IMR-90 (cell line): Measurements from ENCODE around the gene SSBP3. TPM values are rescaled to one million over a fixed set of nuclear protein-coding genes. Genes with fewer than 3 reads are reported as not detected.

Experiments
- ATAC-seq: fragments of 200-7000 bp; cut with Tn5 transposase; 2 replicates; pipeline ENCODE4 v1.9.1; 2020; ENCODE audit warnings: low read depth, mild to moderate bottlenecking, moderate library complexity
- BruUV-seq: library from RNA; stranded (reverse); fragments of 400-500 nt; replicated peaks from 2 replicates; lab custom pipeline; 2021; lab: Mats Ljungman, UMichigan
- CTCF ChIA-PET: fragments of 300-600 bp; formaldehyde crosslinking; extraction: SDS; loops from one replicate; lab custom pipeline; 2021; ENCODE audit warnings: antibody characterized with exemption; lab: Yijun Ruan, JAX
- POLR2A ChIA-PET: fragments of 300-600 bp; sonication (Branson Sonifier 250); formaldehyde crosslinking; loops from one replicate; lab custom pipeline; 2022; ENCODE audit warnings: antibody characterized with exemption; ENCODE audit not compliant: unreplicated experiment; lab: Charles Lee
- DNase-seq: peaks from one replicate; pipeline ENCODE4 v3.0.0; 2013
- H2AFZ ChIP-seq: replicated peaks from 2 replicates; pipeline ENCODE3; 2013; ENCODE audit warnings: low read length, mild to moderate bottlenecking; ENCODE audit not compliant: poor library complexity
- H2AK5ac ChIP-seq: 2 replicates; pipeline ENCODE4 v1.6.1; 2013; ENCODE audit warnings: low read depth, low read length, inconsistent platforms
- H2AK9ac ChIP-seq: replicated peaks from 2 replicates; pipeline ENCODE3; 2013; ENCODE audit warnings: mild to moderate bottlenecking, low read depth, low read length, moderate library complexity; ENCODE audit not compliant: poor library complexity
- H2BK120ac ChIP-seq: 2 replicates; pipeline ENCODE4 v1.6.1; 2013; ENCODE audit warnings: low read depth, low read length, inconsistent platforms
- H2BK15ac ChIP-seq: 3 replicates; pipeline ENCODE4 v1.6.1; 2013; ENCODE audit warnings: low read depth, low read length, inconsistent platforms
- H2BK20ac ChIP-seq: 2 replicates; pipeline ENCODE4 v1.6.1; 2013; ENCODE audit warnings: low read depth, mild to moderate bottlenecking, inconsistent platforms, low read length, moderate library complexity
- H2BK5ac ChIP-seq: 2 replicates; pipeline ENCODE4 v1.6.1; 2013; ENCODE audit warnings: mild to moderate bottlenecking, low read depth, low read length, inconsistent platforms; ENCODE audit not compliant: poor library complexity, severe bottlenecking
- H3K14ac ChIP-seq: replicated peaks from 2 replicates; pipeline ENCODE4 v1.6.1; 2013; ENCODE audit warnings: low read depth, low read length, inconsistent platforms
- H3K18ac ChIP-seq: 2 replicates; pipeline ENCODE4 v1.6.1; 2013; ENCODE audit warnings: low read depth, low read length, control low read depth
- H3K23ac ChIP-seq: 2 replicates; pipeline ENCODE4 v1.6.1; 2013; ENCODE audit warnings: low read depth, low read length, inconsistent platforms
- H3K27ac ChIP-seq: 2 replicates; pipeline ENCODE4 v1.5.1; 2013; ENCODE audit warnings: mild to moderate bottlenecking, control low read depth, low read length; ENCODE audit not compliant: insufficient read depth
- H3K27me3 ChIP-seq: 2 replicates; pipeline ENCODE4 v1.6.1; 2013; ENCODE audit warnings: low read length; ENCODE audit not compliant: control insufficient read depth, insufficient read depth
- H3K36me3 ChIP-seq: 2 replicates; pipeline ENCODE4 v1.6.1; 2013; ENCODE audit warnings: low read length, mixed read lengths; ENCODE audit not compliant: control insufficient read depth, insufficient read depth
- H3K4ac ChIP-seq: 2 replicates; pipeline ENCODE4 v1.6.1; 2013; ENCODE audit warnings: low read depth, low read length, inconsistent platforms
- H3K4me1 ChIP-seq: 2 replicates; pipeline ENCODE4 v1.6.1; 2013; ENCODE audit warnings: low read length, mixed read lengths; ENCODE audit not compliant: control insufficient read depth, insufficient read depth
- H3K4me2 ChIP-seq: 2 replicates; pipeline ENCODE4 v1.6.1; 2013; ENCODE audit warnings: low read depth, mild to moderate bottlenecking, control low read depth, low read length, moderate library complexity
- H3K4me3 ChIP-seq: 2 replicates; pipeline ENCODE4 v1.5.1; 2013; ENCODE audit warnings: low read depth, mild to moderate bottlenecking, control low read depth, low read length, moderate library complexity; ENCODE audit not compliant: insufficient read depth
- H3K56ac ChIP-seq: 2 replicates; pipeline ENCODE4 v1.6.1; 2013; ENCODE audit warnings: low read length, inconsistent platforms; ENCODE audit not compliant: insufficient read depth; ENCODE audit errors: extremely low read depth
- H3K79me1 ChIP-seq, 2 experiments: 2 replicates each; pipeline ENCODE4 v1.6.1; 2013; ENCODE audit warnings: low read length in 2 of 2, inconsistent platforms in 1 of 2, low read depth in 1 of 2
- H3K9ac ChIP-seq: 2 replicates; pipeline ENCODE4 v1.6.1; 2013; ENCODE audit warnings: low read depth, low read length, control low read depth
- H3K9me1 ChIP-seq: 2 replicates; pipeline ENCODE4 v1.6.1; 2013; ENCODE audit warnings: low read length, inconsistent platforms; ENCODE audit not compliant: insufficient read depth
- H3K9me3 ChIP-seq: 2 replicates; pipeline ENCODE4 v1.6.1; 2013; ENCODE audit warnings: low read length; ENCODE audit not compliant: control insufficient read depth, insufficient read depth
- H4K20me1 ChIP-seq: 2 replicates; pipeline ENCODE4 v1.6.1; 2013; ENCODE audit warnings: low read length, inconsistent platforms; ENCODE audit not compliant: insufficient read depth
- H4K5ac ChIP-seq: 2 replicates; pipeline ENCODE4 v1.6.1; 2013; ENCODE audit warnings: mild to moderate bottlenecking, low read depth, low read length, control low read depth
- H4K8ac ChIP-seq, 2 experiments: 2 replicates each; pipeline ENCODE4 v1.6.1; 2013; ENCODE audit warnings: low read depth in 2 of 2, low read length in 2 of 2, control low read depth in 1 of 2, inconsistent platforms in 1 of 2
- H4K91ac ChIP-seq: 2 replicates; pipeline ENCODE4 v1.6.1; 2013; ENCODE audit warnings: low read depth, low read length, inconsistent platforms; ENCODE audit not compliant: insufficient read depth
- POLR2A ChIP-seq: IDR thresholded peaks from 2 replicates; pipeline ENCODE4 v1.6.1; 2012; ENCODE audit warnings: mild to moderate bottlenecking, low read depth, low read length
- RCOR1 ChIP-seq: IDR thresholded peaks from 2 replicates; pipeline ENCODE4 v1.6.1; 2012; ENCODE audit warnings: mild to moderate bottlenecking, low read length, improper control_type of control experiment; ENCODE audit not compliant: insufficient replicate concordance
- RFX5 ChIP-seq: IDR thresholded peaks from 2 replicates; pipeline ENCODE4 v1.8.0; 2012; ENCODE audit warnings: low read depth, mild to moderate bottlenecking, low read length, moderate library complexity
- SMC3 ChIP-seq: fragments of 150-350 bp; IDR thresholded peaks from 2 replicates; pipeline ENCODE4 v1.6.1; 2016; ENCODE audit warnings: low read depth, mild to moderate bottlenecking, antibody characterized with exemption, low read length, moderate library complexity
- WGBS, 2 experiments: methylation state at CpG; one replicate each; pipeline versions ENCODE4 v1.1.5 to v1.1.7; 2013; ENCODE audit warnings: missing lambda C conversion rate in 2 of 2; ENCODE audit not compliant: insufficient read length in 1 of 2; ENCODE audit errors: extremely low coverage in 2 of 2; 5-methylcytosine and 5-hydroxymethylcytosine counted together
- dilution Hi-C: fragments of 300-500 bp; cut with HindIII; formaldehyde crosslinking; loops from one replicate; pipeline ENCODE4 v1.14.3; 2018; ENCODE audit warnings: low sequenced_read_pairs; ENCODE audit not compliant: unreplicated experiment
- in situ Hi-C: fragments of 300-500 bp; cut with MboI; formaldehyde crosslinking; loops from 3 replicates; pipeline ENCODE4 v1.14.3; 2019; ENCODE audit warnings: low sequenced_read_pairs, inconsistent platforms, mixed read lengths
- intact Hi-C: fragments of 100-400 bp; cut with micrococcal nuclease; formaldehyde crosslinking; loops from 2 replicates; pipeline ENCODE4 v1.10.0; 2022
- polyA plus RNA-seq, 3 experiments: library from polyadenylated mRNA; depleted of rRNA; stranded (reverse); fragments of >200 nt; gene quantifications; 2 replicates each; pipeline ENCODE4 v1.2.3, GENCODE V29; 2012; ENCODE audit warnings: low replicate concordance in 1 of 3
- total RNA-seq: library from RNA; depleted of rRNA; stranded (reverse); fragments of >200 nt; gene quantifications from 2 replicates; pipeline ENCODE4 v1.2.3, GENCODE V29; 2012

The SSBP3 gene
- total and polyA plus RNA-seq, 2 of the 4 experiments (the other 2 are of a cell fraction): 10.9 to 39.6 TPM

GRCh38 chr1:54453509-54453908 is 47.3 kb upstream of the SSBP3 start:
- Histone ChIP-seq H2BK20ac (no peak overlapping the region), H4K5ac (no peak overlapping the region), H4K91ac (no peak overlapping the region), H3K9ac (no peak overlapping the region), H2BK5ac (no peak overlapping the region), H3K18ac (no peak overlapping the region), H3K4me3 (no peak overlapping the region), H2AFZ (no peak overlapping the region), H3K4me1 (no peaks in the 10 kb centered on the region), H3K36me3 (no peaks in the 10 kb centered on the region), H3K27ac (no peak overlapping the region), H4K20me1 (no peaks in the 10 kb centered on the region), H2BK120ac (no peak overlapping the region), H3K4me2 (no peak overlapping the region), H4K8ac (no peak overlapping the region), H3K56ac (no peak overlapping the region), H3K4ac (no peak overlapping the region), H3K23ac (no peak overlapping the region), H3K9me3 (no peaks in the 10 kb centered on the region), H3K27me3 (peaks cover 8% of the 10 kb centered on the region), H2AK9ac (no peak overlapping the region), H3K79me1 (no peaks in the 10 kb centered on the region), H2AK5ac (no peak overlapping the region), H3K9me1 (no peaks in the 10 kb centered on the region), H2BK15ac (no peak overlapping the region), H3K14ac (no peak overlapping the region)
- dilution Hi-C loops: no loop called here
- POLR2A ChIA-PET: no interaction called here
- DNase-seq (no peak), ATAC-seq (no peak)
- in situ Hi-C loops: no loop called here
- no TSS peak for BruUV-seq
- intact Hi-C loops: no loop called here
- no CpG with 5 or more reads among the region's 2 CpGs for WGBS, 2 experiments
- CTCF ChIA-PET: no interaction called here
- TF ChIP-seq RFX5: no peak
- no peak for TF ChIP-seq POLR2A
- TF ChIP-seq SMC3: no peak
- TF ChIP-seq RCOR1: no peak
